Activated CD4-positive, alpha-beta T cell treated with anti-CD3 and anti-CD28 coated beads, Interleukin-2, amount 50 U/mL, for 1 hour (primary cell): ENCODE results near the gene PIP5KL1.

ENCODE experiments used
- DNase-seq: peaks from one replicate; pipeline ENCODE4 v3.0.0-alpha.2; 2020

Gene PIP5KL1

GRCh38 chr9:127930231-127931091 is at the start of gene PIP5KL1:
Gene PIP5KL1, minus strand, starts transcription at chr9:127930777. Its CDS starts 25 bp downstream, at chr9:127930752.
- DNase-seq: peak; percentile 67

- peak; percentile 48 for DNase-seq
Observed at GRCh38 chr9:127980060-127980705, 49.6 kb upstream of the PIP5KL1 start.

GRCh38 chr9:127979333-127980059 is 48.9 kb upstream of the PIP5KL1 start:
- DNase-seq: no peak

- DNase-seq: no peak
Observed at GRCh38 chr9:127979015-127979332, 48.4 kb upstream of the PIP5KL1 start.

- DNase-seq: no peak
Observed at GRCh38 chr9:127977884-127978647, 47.5 kb upstream of the PIP5KL1 start.

GRCh38 chr9:127977009-127977883 is 46.7 kb upstream of the PIP5KL1 start:
- DNase-seq: no peak

- DNase-seq: peak; percentile 61
Observed at GRCh38 chr9:127976498-127976897, 45.9 kb upstream of the PIP5KL1 start.

GRCh38 chr9:127975376-127976315 is 45.1 kb upstream of the PIP5KL1 start:
- DNase-seq: no peak

- DNase-seq: no peak
Observed at GRCh38 chr9:127974769-127975261, 44.2 kb upstream of the PIP5KL1 start.

GRCh38 chr9:127974001-127974768 is 43.6 kb upstream of the PIP5KL1 start:
- DNase-seq: no peak

- no peak for DNase-seq
Observed at GRCh38 chr9:127973169-127974000, 42.8 kb upstream of the PIP5KL1 start.

GRCh38 chr9:127972236-127972871 is 41.8 kb upstream of the PIP5KL1 start:
- no peak for DNase-seq

GRCh38 chr9:127971357-127972235 is 41.0 kb upstream of the PIP5KL1 start:
- no peak for DNase-seq

- DNase-seq: peak; percentile 58
Observed at GRCh38 chr9:127970401-127971313, 40.1 kb upstream of the PIP5KL1 start.

GRCh38 chr9:127968700-127969383 is 38.3 kb upstream of the PIP5KL1 start:
- DNase-seq: no peak
